Testis (tissue), 2 donors: ENCODE data around the gene ACBD3.

Experiments
- CTCF ChIP-seq, 3 experiments: fragments of 450-650 bp in 2 of 3; fragments of 200-600 bp in 1 of 3; sonication (generic) in 1 of 3; IDR thresholded peaks; one replicate each; pipeline ENCODE4 v1.5.1; 2016 to 2019; ENCODE audit warnings: antibody characterized with exemption in 3 of 3, mild to moderate bottlenecking in 2 of 3, moderate library complexity in 1 of 3
- POLR2A ChIP-seq: fragments of 450-650 bp; IDR thresholded peaks from one replicate; pipeline ENCODE4 v1.6.1; 2017; ENCODE audit warnings: antibody characterized with exemption, mild to moderate bottlenecking, moderate library complexity

DNA sequence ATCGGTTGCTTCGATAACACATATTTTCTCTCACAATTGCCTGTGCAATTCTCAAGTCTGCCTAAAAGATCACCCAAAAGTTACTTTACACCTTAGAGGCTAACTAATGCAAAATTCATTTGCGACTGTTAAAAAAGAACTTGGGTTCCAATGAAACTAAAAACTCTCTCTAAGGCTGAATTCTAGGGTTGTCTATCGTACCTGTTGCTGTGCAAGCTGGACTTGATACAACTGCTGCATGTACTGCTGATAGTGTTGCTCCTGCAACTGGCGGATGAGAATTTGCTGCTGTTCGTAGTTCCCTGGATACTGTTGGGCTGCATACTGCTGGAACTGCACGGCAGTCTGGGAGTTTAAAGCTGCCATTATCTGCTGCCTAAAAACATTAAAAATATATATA lies 27.6 kb downstream of the ACBD3 start:
- no peak for TF ChIP-seq CTCF (IDR thresholded peaks at IDR 0.05)
- TF ChIP-seq POLR2A: no peak
